ENCODE results near the gene PRSS38. TPM values are rescaled to one million over a fixed set of nuclear protein-coding genes. Genes with fewer than 3 reads are reported as not detected.
A peak's percentile ranks its signal among the peaks of the same experiment; 100 is the strongest.

Gene PRSS38
- total RNA-seq, 2 donors from 2014 or later: not detected

DNA sequence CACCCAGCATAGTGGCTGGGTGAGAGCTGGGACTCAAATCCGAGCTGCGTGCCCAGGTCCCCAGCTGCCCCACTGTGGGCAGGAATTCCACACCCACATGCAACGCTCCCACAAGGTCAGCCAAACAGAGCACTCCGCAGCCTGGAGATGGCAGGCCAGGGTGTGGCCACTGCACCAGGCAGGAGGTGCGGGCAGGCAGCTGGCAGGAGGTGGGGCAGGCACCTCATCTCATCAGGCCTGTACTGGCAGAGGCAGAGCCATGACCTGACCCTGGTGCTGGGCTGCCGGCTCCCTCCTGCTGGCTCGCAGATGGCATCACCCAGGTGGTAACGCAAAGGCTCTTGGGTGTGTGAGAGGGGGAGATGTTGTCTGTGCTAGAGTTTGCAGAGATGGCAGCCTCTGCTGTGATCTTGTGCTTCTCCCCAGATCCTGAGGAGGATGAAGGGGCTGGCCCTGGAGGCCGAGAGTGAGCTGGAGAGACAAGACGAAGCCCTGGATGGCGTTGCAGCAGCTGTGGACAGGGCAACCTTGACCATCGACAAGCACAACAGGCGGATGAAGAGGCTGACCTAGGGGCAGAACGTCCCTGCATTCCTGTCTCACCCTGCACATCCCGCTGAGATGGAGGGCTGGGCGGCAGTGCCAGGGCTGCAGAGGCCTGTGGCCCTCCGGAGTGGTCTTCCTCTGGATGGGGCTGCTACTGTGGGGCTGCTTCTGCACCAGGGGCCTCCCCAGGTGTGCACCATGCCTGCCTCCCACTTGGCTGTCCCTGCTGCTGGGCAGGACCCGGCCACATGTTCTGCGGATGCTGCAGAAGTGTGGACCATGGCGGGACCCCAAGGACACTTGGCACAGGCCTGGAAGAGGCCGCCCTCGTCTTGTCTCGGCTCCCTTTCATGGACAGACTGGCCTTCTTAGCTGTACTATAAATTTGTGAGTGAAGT, 35.1 kb upstream of the PRSS38 start:
- Mint-ChIP-seq H3K4me1 (no peaks in the 10 kb centered on the region), H3K4me3 (no peak overlapping the region), H3K27ac (no peak overlapping the region), H3K9me3 (no peaks in the 10 kb centered on the region), H3K27me3 (ENCODE audit: insufficient read depth) (peaks cover 5% of the 10 kb centered on the region), H3K36me3 (ENCODE audit: low read depth) (peaks cover 15% of the 10 kb centered on the region)
- WGBS, 2 experiments (ENCODE audit: insufficient coverage in 1 of 2, insufficient read length in 1 of 2): 93 to 94% methylated on average over 13 to 23 of the region's 23 CpGs
- Histone ChIP-seq H3K27ac (ENCODE audit: low read depth, low read length) (no peak overlapping the region), H3K9ac (ENCODE audit: extremely low read depth, low read length, poor library complexity, severe bottlenecking) (no peak overlapping the region), H3K27me3 (ENCODE audit: control insufficient read depth, insufficient read depth, low read length, poor library complexity, severe bottlenecking) (peaks cover under 1% of the 10 kb centered on the region), H3K4me1 (ENCODE audit: control insufficient read depth, insufficient read depth, low read length) (no peaks in the 10 kb centered on the region), H3K9me3 (ENCODE audit: control insufficient read depth, low read length) (no peaks in the 10 kb centered on the region), H3K4me3 (ENCODE audit: low read length) (no peak overlapping the region), H3K36me3 (ENCODE audit: control insufficient read depth, insufficient read depth, low read length) (no peaks in the 10 kb centered on the region)
- TF ChIP-seq CTCF (conservative IDR thresholded peaks at IDR 0.05): no peak
- peak; percentile 26 for DNase-seq

- no peaks in the 10 kb centered on the region for H3K9me3 ChIP-seq (ENCODE audit: control insufficient read depth, low read length)
- 93 to 94% methylated on average over 7 to 15 of the region's 15 CpGs for WGBS, 2 experiments (ENCODE audit: insufficient coverage in 1 of 2, insufficient read length in 1 of 2)
Observed at GRCh38 chr1:227781314-227781930, 34.1 kb upstream of the PRSS38 start.

DNA sequence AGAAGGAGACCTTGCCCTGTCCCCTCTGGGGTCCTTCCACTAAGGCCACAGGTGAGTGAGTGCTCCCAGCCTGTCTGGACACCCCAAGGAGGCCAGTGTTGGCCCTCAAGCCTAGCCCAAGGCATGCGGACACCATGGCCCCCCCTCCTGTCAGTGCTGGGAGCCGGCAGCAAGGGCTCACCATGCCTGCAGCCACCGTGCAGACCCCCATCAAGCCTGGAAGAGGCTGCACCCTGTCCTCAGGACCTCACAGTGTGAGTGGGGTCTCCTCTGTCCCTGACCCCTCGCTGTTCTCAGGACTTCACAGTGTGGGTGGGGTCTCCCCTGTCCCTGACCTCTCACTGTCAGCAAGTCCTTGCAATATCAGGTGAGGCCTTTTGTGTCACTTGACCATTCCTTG, 33.2 kb upstream of the PRSS38 start:
- no peak overlapping the region for H3K4me3 ChIP-seq (ENCODE audit: low read length)
- H3K27me3 ChIP-seq (ENCODE audit: control insufficient read depth, insufficient read depth, low read length, poor library complexity, severe bottlenecking): peaks cover 19% of the 10 kb centered on the region
- no peaks in the 10 kb centered on the region for H3K9me3 ChIP-seq (ENCODE audit: control insufficient read depth, low read length)
- Mint-ChIP-seq H3K9me3 (no peaks in the 10 kb centered on the region), H3K36me3 (ENCODE audit: low read depth) (peaks cover 10% of the 10 kb centered on the region), H3K4me1 (peaks cover 3% of the 10 kb centered on the region), H3K27ac (no peak overlapping the region), H3K27me3 (ENCODE audit: insufficient read depth) (peaks cover 23% of the 10 kb centered on the region), H3K4me3 (no peak overlapping the region)
- H3K4me1 ChIP-seq (ENCODE audit: control insufficient read depth, insufficient read depth, low read length): no peaks in the 10 kb centered on the region
- H3K36me3 ChIP-seq (ENCODE audit: control insufficient read depth, insufficient read depth, low read length): no peaks in the 10 kb centered on the region
- H3K27ac ChIP-seq (ENCODE audit: low read depth, low read length): no peak overlapping the region
- DNase-seq: peak; percentile 29
- H3K9ac ChIP-seq (ENCODE audit: extremely low read depth, low read length, poor library complexity, severe bottlenecking): no peak overlapping the region
- WGBS, 2 experiments (ENCODE audit: insufficient coverage in 1 of 2, insufficient read length in 1 of 2): 91% methylated on average over 4 of the region's 4 CpGs; no CpG with 5 or more reads in 1 of the 2 experiments
- no peak for TF ChIP-seq CTCF (conservative IDR thresholded peaks at IDR 0.05)

More at GRCh38 chr1:227781314-227781930, 34.1 kb upstream of the PRSS38 start:
- Mint-ChIP-seq H3K27ac (no peak overlapping the region), H3K4me3 (no peak overlapping the region), H3K4me1 (no peaks in the 10 kb centered on the region), H3K36me3 (ENCODE audit: low read depth) (peaks cover 11% of the 10 kb centered on the region), H3K27me3 (ENCODE audit: insufficient read depth) (peaks cover 15% of the 10 kb centered on the region), H3K9me3 (no peaks in the 10 kb centered on the region)
- peaks cover 11% of the 10 kb centered on the region for H3K27me3 ChIP-seq (ENCODE audit: control insufficient read depth, insufficient read depth, low read length, poor library complexity, severe bottlenecking)
- peak; percentile 26 for DNase-seq
- H3K4me1 ChIP-seq (ENCODE audit: control insufficient read depth, insufficient read depth, low read length): no peaks in the 10 kb centered on the region
- no peaks in the 10 kb centered on the region for H3K36me3 ChIP-seq (ENCODE audit: control insufficient read depth, insufficient read depth, low read length)
- H3K27ac ChIP-seq (ENCODE audit: low read depth, low read length): no peak overlapping the region
- no peak overlapping the region for H3K9ac ChIP-seq (ENCODE audit: extremely low read depth, low read length, poor library complexity, severe bottlenecking)
- no peak for TF ChIP-seq CTCF (conservative IDR thresholded peaks at IDR 0.05)
- no peak overlapping the region for H3K4me3 ChIP-seq (ENCODE audit: low read length)
